ENCODE data around the gene PUM1.

The PUM1 gene

DNA sequence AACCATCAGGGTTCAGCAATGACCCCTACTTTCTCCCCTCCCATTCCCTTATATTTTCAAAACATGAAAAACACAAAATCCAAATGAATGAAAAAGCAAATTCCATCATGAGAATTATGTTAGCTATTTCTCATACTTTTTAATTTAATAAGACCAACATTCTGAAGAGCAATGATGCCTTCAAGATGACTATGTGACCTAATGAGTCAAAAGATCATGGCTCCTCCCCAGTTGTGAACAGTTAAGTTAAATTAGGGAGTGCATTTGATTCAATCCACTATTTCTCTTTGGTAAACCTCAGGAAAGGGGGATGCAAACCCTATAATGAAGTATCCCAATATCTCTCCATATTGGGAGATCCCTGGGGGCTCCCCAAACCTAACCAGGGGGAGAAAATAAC, 36.5 kb downstream of the PUM1 start:
- no peak for DNase-seq (ENCODE audit: low spot score)

- no peak for DNase-seq (ENCODE audit: low spot score)
Observed at GRCh38 chr1:31027693-31028526, 37.6 kb downstream of the PUM1 start.

- DNase-seq (ENCODE audit: low spot score): no peak
Observed at GRCh38 chr1:31022259-31022658, 43.3 kb downstream of the PUM1 start.

- no peak for DNase-seq (ENCODE audit: low spot score)
Observed at GRCh38 chr1:31020007-31020790, 45.3 kb downstream of the PUM1 start.

DNA sequence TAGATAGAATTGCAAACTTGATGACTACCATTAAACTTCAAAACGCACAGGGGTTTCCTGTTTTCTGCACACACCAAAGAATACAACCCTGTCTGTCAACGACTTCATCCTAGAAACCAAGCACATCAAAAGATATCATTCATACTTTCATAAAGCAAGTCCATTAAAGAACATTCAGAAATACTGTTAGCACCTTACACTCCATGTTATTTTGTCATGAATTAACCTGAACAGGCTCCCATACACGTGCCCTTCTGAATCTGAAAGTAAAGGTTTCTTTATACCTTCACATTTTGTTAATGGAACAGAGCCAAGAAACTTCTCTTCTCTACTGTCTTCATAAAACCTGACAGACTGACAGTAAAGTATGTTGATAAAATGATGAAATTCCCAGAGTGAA, 46.1 kb downstream of the PUM1 start:
- DNase-seq (ENCODE audit: low spot score): no peak

DNA sequence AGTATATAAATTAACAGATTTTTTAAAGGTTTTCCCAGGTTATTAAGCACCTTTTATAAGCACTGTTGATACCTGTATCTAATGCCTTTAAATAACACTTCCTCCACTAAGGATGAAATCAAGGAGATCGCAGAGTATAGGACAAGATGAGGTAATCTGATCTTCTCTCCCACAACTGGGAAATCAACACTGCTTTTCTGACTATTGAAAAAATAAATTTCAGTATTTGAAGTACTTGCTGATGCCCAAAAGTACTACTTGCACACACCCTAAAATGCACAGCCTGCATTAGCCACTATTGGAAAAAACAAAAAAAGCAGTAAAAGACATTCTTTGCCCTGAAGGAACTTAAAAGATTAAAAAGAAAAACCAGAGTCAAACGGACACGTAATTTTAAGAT, 48.6 kb downstream of the PUM1 start:
- no peak for DNase-seq (ENCODE audit: low spot score)

GRCh38 chr1:31013187-31013864, 52.2 kb downstream of the PUM1 start:
- DNase-seq (ENCODE audit: low spot score): peak; percentile 86

GRCh38 chr1:31012210-31012924, 53.1 kb downstream of the PUM1 start:
- no peak for DNase-seq (ENCODE audit: low spot score)

DNA sequence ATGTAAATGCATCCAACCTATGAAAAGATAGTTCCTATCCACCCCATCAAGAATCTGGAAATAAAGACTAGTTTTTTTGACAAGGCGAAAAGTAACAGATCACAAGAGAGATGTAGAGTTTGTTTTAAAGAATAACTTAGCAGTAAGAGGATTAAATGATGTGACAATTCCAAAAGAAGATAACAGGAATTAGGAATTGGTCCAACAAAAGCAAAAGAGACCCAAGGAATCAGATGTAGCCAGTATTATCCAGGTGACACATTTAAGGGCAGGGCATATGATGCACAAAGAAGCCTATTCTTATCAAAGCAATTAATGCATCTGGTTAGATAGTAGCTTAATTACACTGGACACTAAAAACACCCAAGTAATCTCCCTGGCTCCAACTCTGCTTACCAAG, 53.8 kb downstream of the PUM1 start:
- DNase-seq (ENCODE audit: low spot score): no peak

- DNase-seq (ENCODE audit: low spot score): peak; percentile 66
Observed at GRCh38 chr1:31010086-31010989, 55.2 kb downstream of the PUM1 start.

GRCh38 chr1:31007462-31007991, 58.0 kb downstream of the PUM1 start:
- DNase-seq (ENCODE audit: low spot score): peak; percentile 80

- DNase-seq (ENCODE audit: low spot score): no peak
Observed at GRCh38 chr1:31006747-31007146, 58.8 kb downstream of the PUM1 start.

GRCh38 chr1:31005617-31006166, 59.8 kb downstream of the PUM1 start:
- no peak for DNase-seq (ENCODE audit: low spot score)

DNA sequence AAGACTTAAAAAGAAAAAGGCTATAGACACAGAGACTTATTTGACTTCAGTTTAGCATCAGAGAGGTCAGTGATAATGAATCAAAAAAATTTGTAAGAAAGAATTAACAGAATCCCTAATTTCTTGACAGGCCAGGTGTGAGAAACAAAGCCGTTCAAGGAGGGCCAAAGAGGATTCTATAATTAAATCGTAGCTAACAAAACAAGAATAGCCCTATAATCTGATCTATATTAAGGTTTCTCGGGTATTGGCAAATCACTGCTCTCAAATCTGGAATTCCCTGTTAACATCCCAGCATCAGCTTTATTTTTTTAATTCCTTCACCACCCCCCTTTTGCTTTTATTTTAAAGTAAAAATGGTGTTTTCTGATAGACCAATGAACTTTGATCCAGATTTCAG, 60.3 kb downstream of the PUM1 start:
- DNase-seq (ENCODE audit: low spot score): no peak

GRCh38 chr1:31004231-31004621, 61.3 kb downstream of the PUM1 start:
- DNase-seq (ENCODE audit: low spot score): peak; percentile 80

GRCh38 chr1:31003613-31004230, 61.8 kb downstream of the PUM1 start:
- DNase-seq (ENCODE audit: low spot score): no peak

DNA sequence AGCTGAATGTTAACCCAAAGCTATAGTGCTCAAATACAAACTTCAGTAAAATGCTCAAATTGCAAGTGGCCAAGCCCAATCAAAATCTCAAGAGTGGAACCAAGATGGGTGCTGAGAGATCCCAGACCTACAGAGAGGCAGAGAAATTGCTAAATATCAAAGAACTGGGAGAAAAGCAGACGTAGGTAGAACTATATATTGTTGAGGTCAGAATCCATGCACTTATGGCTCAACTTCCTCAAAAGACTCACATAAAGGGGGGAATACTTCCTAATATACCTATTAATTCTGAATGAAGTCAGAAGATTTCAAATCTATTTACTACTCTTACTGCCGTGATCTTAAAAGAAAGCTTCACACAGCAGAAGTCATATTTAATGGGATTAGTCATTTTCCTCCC, 65.2 kb downstream of the PUM1 start:
- no peak for DNase-seq (ENCODE audit: low spot score)

GRCh38 chr1:30998887-30999286, 66.6 kb downstream of the PUM1 start:
- DNase-seq (ENCODE audit: low spot score): peak; percentile 41

DNA sequence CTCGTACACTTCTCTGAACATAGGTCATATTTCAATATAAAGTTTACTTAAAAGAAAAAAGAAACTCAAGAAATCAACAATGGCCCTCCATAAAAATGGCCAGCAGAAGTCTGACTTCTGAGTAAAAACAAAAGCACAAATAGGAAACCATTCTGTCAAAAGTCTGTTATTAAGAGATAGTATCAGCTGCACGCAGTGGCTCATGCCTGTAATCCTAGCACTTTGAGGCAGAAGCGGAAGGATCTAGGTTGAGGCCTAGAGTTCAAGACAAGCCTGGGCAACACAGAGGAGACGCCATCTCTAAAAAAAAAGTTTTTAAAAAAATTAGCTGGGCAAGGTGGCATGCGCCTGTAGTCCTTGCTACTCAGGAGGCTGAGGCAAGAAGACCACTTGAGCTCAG, 67.3 kb downstream of the PUM1 start:
- no peak for DNase-seq (ENCODE audit: low spot score)

- no peak for DNase-seq (ENCODE audit: low spot score)
Observed at GRCh38 chr1:30997463-30998057, 68.0 kb downstream of the PUM1 start.
